ENCODE results near the gene PRKCE. TPM values are rescaled to one million over a fixed set of nuclear protein-coding genes. Genes with fewer than 3 reads are reported as not detected.

The PRKCE gene
- total and polyA plus RNA-seq, 7 donors = 3.0 to 22.8 (median 16.1) TPM

GRCh38 chr2:45732436-45732835 lies 81.0 kb downstream of the PRKCE start:
- intact Hi-C loops (cut with DNase I) = no loop called here
- DNase-seq = no peak
- Histone ChIP-seq H3K36me3 (ENCODE audit: insufficient read depth in 1 of 2, low read depth in 1 of 2) (no peaks in the 10 kb centered on the region), H3K4me1 (no peaks in the 10 kb centered on the region), H3K4me3 (no peak overlapping the region), H3K27me3 (ENCODE audit: insufficient read depth in 3 of 3, low read length in 2 of 3) (no peaks in the 10 kb centered on the region), H3K9me3 (no peaks in the 10 kb centered on the region), H3K27ac (no peak overlapping the region)
- ATAC-seq = no peak
- no peak for TF ChIP-seq CTCF (IDR thresholded peaks at IDR 0.05)
- 86 to 89% (median 87%) methylated on average over 2 of the region's 2 CpGs for WGBS, 3 donors

GRCh38 chr2:45732946-45733345 lies 81.5 kb downstream of the PRKCE start:
- intact Hi-C loops (cut with DNase I) = no loop called here
- DNase-seq = no peak
- H3K27me3 ChIP-seq (ENCODE audit: insufficient read depth in 3 of 3, low read length in 2 of 3) = no peaks in the 10 kb centered on the region
- H3K27ac ChIP-seq = no peak overlapping the region
- TF ChIP-seq CTCF (IDR thresholded peaks at IDR 0.05) = no peak
- ATAC-seq = no peak
- H3K36me3 ChIP-seq (ENCODE audit: insufficient read depth in 1 of 2, low read depth in 1 of 2) = no peaks in the 10 kb centered on the region
- H3K4me3 ChIP-seq = no peak overlapping the region
- H3K9me3 ChIP-seq = no peaks in the 10 kb centered on the region
- WGBS, 3 donors = 92 to 97% (median 94%) methylated on average over 3 of the region's 3 CpGs
- no peaks in the 10 kb centered on the region for H3K4me1 ChIP-seq

- no peaks in the 10 kb centered on the region for H3K4me1 ChIP-seq
- no peaks in the 10 kb centered on the region for H3K36me3 ChIP-seq (ENCODE audit: insufficient read depth in 1 of 2, low read depth in 1 of 2)
- no peak for TF ChIP-seq CTCF (IDR thresholded peaks at IDR 0.05)
- no peak for DNase-seq
- no peak for ATAC-seq
- intact Hi-C loops (cut with DNase I) = no loop called here
- no peak overlapping the region for H3K4me3 ChIP-seq
- no peak overlapping the region for H3K27ac ChIP-seq
- no peaks in the 10 kb centered on the region for H3K27me3 ChIP-seq (ENCODE audit: insufficient read depth in 3 of 3, low read length in 2 of 3)
- no peaks in the 10 kb centered on the region for H3K9me3 ChIP-seq
- WGBS, 3 donors = 92 to 98% (median 94%) methylated on average over 6 of the region's 6 CpGs
Observed at GRCh38 chr2:45734336-45734735, 82.9 kb downstream of the PRKCE start.

GRCh38 chr2:45734952-45735351 lies 83.5 kb downstream of the PRKCE start:
- TF ChIP-seq CTCF (IDR thresholded peaks at IDR 0.05) = no peak
- no peaks in the 10 kb centered on the region for H3K9me3 ChIP-seq
- no peak overlapping the region for H3K27ac ChIP-seq
- H3K4me1 ChIP-seq = no peaks in the 10 kb centered on the region
- ATAC-seq (no peak), DNase-seq (no peak)
- H3K27me3 ChIP-seq (ENCODE audit: insufficient read depth in 3 of 3, low read length in 2 of 3) = no peaks in the 10 kb centered on the region
- no peak overlapping the region for H3K4me3 ChIP-seq
- intact Hi-C loops (cut with DNase I) = no loop called here
- no peaks in the 10 kb centered on the region for H3K36me3 ChIP-seq (ENCODE audit: insufficient read depth in 1 of 2, low read depth in 1 of 2)
- WGBS, 3 donors = 93 to 94% (median 94%) methylated on average over 6 of the region's 6 CpGs

Measured in psoas muscle (tissue), 8 donors.